Keratinocyte (primary cell): ENCODE results near the gene ECT2L. TPM values are rescaled to one million over a fixed set of nuclear protein-coding genes. Genes with fewer than 3 reads are reported as not detected.

ENCODE experiments used
- DNase-seq: peaks from one replicate; pipeline ENCODE4 v3.0.0-alpha.2; 2011; ENCODE audit warnings: low read depth, missing footprints, low spot score
- FAIRE-seq: peaks from 2 replicates; lab custom pipeline; 2011; peaks lifted over from hg19 to GRCh38; lab: Jason Lieb, UNC
- H2AFZ ChIP-seq: 2 replicates; pipeline ENCODE4 v1.6.0; 2012; ENCODE audit warnings: low read length, control low read depth, inconsistent platforms; ENCODE audit not compliant: control insufficient read depth
- H3K27ac ChIP-seq: 2 replicates; pipeline ENCODE4 v1.5.1; 2011; ENCODE audit warnings: low read length; ENCODE audit not compliant: control insufficient read depth, insufficient read depth
- H3K27me3 ChIP-seq: 3 replicates; pipeline ENCODE4 v1.6.0; 2011; ENCODE audit warnings: low read length; ENCODE audit not compliant: control insufficient read depth, insufficient read depth; ENCODE audit errors: extremely low read depth
- H3K36me3 ChIP-seq, 2 experiments: 2 replicates in 1 of 2; 3 replicates in 1 of 2; pipeline ENCODE4 v1.5.1; 2011; ENCODE audit warnings: low read length in 2 of 2, mild to moderate bottlenecking in 1 of 2; ENCODE audit not compliant: control insufficient read depth in 2 of 2, insufficient read depth in 2 of 2; ENCODE audit errors: extremely low read depth in 1 of 2
- H3K4me1 ChIP-seq: 3 replicates; pipeline ENCODE4 v1.5.1; 2011; ENCODE audit warnings: low read length; ENCODE audit not compliant: control insufficient read depth, insufficient read depth; ENCODE audit errors: extremely low read depth
- H3K4me2 ChIP-seq: 3 replicates; pipeline ENCODE4 v1.6.0; 2011; ENCODE audit warnings: low read depth, low read length; ENCODE audit not compliant: control insufficient read depth, insufficient read depth; ENCODE audit errors: extremely low read depth
- H3K4me3 ChIP-seq, 3 experiments: fragments of 200-600 bp in 1 of 3; sonication (generic) in 1 of 3; 2 replicates in 2 of 3; 3 replicates in 1 of 3; pipeline ENCODE4 v1.5.1; 2011 to 2016; ENCODE audit warnings: low read length in 3 of 3, mild to moderate bottlenecking in 3 of 3, control low read depth in 2 of 3, inconsistent platforms in 1 of 3, low read depth in 1 of 3, mixed read lengths in 1 of 3, mixed run types in 1 of 3, moderate library complexity in 1 of 3; ENCODE audit not compliant: control insufficient read depth in 2 of 3, insufficient read depth in 2 of 3; ENCODE audit errors: extremely low read depth in 1 of 3
- H3K79me2 ChIP-seq: 2 replicates; pipeline ENCODE4 v1.6.0; 2012; ENCODE audit warnings: low read length; ENCODE audit not compliant: control insufficient read depth, insufficient read depth
- H3K9ac ChIP-seq: 3 replicates; pipeline ENCODE4 v1.6.0; 2011; ENCODE audit warnings: low read length; ENCODE audit not compliant: control insufficient read depth, insufficient read depth; ENCODE audit errors: extremely low read depth
- H3K9me1 ChIP-seq: 3 replicates; pipeline ENCODE4 v1.6.0; 2011; ENCODE audit warnings: low read length; ENCODE audit not compliant: control insufficient read depth, insufficient read depth; ENCODE audit errors: extremely low read depth
- H3K9me3 ChIP-seq: 2 replicates; pipeline ENCODE4 v1.5.1; 2012; ENCODE audit warnings: low read depth, low read length; ENCODE audit not compliant: control insufficient read depth
- H4K20me1 ChIP-seq: 3 replicates; pipeline ENCODE4 v1.6.0; 2011; ENCODE audit warnings: low read length; ENCODE audit not compliant: control insufficient read depth, insufficient read depth; ENCODE audit errors: extremely low read depth
- EZH2 ChIP-seq: IDR thresholded peaks from one replicate; pipeline ENCODE4 v1.6.1; 2012; ENCODE audit warnings: inconsistent platforms, mild to moderate bottlenecking, low read length, moderate library complexity
- dilution Hi-C: fragments of 300-500 bp; cut with MboI; formaldehyde crosslinking; loops from one replicate; pipeline ENCODE4 v1.7.0; 2020; ENCODE audit warnings: low sequenced_read_pairs; ENCODE audit not compliant: extremely low pct_ligation_motif_present
- polyA plus RNA-seq, 5 experiments: library from polyadenylated mRNA; depleted of rRNA in 3 of 5; stranded (reverse) in 3 of 5; stranded (forward) in 1 of 5; unstranded in 1 of 5; fragments of >200 nt; gene quantifications; 1 replicate in 1 of 5; 2 replicates in 3 of 5; 3 replicates in 1 of 5; pipeline versions ENCODE4 v1.2.1 to v1.2.3, GENCODE V29; 2011 to 2012; ENCODE audit warnings: missing spikeins in 2 of 5, low read depth in 1 of 5, low replicate concordance in 1 of 5
- TF ChIP-seq, protein P1 (sequence below), 3 experiments: IDR thresholded peaks in 1 of 3; conservative IDR thresholded peaks in 1 of 3; optimal IDR thresholded peaks in 1 of 3; 2 replicates in 2 of 3; 3 replicates in 1 of 3; pipeline versions ENCODE3 to v1.5.1; 2011; ENCODE audit warnings: low read length in 3 of 3, mild to moderate bottlenecking in 3 of 3, moderate library complexity in 2 of 3, control low read depth in 1 of 3, inconsistent platforms in 1 of 3; ENCODE audit not compliant: insufficient read depth in 2 of 3; ENCODE audit errors: extremely low read depth in 1 of 3

The ECT2L gene
- polyA plus RNA-seq, 1 donor (not counting 4 experiments of a cell fraction or from before 2014, with no cell fraction given): 0.01 TPM

DNA sequence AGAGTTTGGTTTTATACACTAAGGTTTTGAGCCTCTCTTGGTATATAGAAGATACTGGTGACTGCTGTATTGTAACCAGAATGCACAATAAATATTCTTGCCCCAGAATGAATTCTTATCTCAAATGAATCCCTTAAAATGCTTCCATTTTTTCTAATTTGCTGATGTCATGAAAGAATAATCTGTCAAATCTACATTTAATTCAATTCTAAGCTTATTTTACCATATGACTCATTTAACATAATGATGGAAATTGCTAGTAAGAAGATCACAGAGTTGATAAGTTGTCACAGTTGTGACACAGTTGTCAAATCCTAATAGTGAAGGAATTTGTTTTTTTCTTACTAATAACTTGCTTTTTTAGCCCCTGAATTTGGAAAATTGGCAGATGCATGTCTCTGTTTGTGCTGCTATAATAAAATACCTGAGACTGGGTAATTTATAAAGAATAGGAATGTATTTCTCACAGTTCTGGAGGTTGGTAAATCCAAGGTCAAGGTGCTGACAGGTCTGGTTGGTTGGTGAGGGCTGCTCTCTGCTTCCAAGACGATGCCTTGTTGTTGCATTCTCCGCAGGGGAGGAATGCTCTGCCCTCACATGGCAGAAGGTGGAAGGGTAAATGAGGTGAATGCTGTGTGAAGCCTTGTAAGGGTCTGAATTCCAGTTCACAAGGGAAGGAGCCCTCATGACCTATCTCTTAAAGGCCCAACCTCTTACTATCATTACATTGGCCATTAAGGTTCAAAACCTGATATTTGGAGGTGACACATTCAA is 4.7 kb downstream of the ECT2L start:
- H3K36me3 ChIP-seq: no peaks in the 10 kb centered on the region
- H3K9ac ChIP-seq: no peak overlapping the region
- H3K4me3 ChIP-seq: no peak overlapping the region
- TF ChIP-seq, protein P1, sequence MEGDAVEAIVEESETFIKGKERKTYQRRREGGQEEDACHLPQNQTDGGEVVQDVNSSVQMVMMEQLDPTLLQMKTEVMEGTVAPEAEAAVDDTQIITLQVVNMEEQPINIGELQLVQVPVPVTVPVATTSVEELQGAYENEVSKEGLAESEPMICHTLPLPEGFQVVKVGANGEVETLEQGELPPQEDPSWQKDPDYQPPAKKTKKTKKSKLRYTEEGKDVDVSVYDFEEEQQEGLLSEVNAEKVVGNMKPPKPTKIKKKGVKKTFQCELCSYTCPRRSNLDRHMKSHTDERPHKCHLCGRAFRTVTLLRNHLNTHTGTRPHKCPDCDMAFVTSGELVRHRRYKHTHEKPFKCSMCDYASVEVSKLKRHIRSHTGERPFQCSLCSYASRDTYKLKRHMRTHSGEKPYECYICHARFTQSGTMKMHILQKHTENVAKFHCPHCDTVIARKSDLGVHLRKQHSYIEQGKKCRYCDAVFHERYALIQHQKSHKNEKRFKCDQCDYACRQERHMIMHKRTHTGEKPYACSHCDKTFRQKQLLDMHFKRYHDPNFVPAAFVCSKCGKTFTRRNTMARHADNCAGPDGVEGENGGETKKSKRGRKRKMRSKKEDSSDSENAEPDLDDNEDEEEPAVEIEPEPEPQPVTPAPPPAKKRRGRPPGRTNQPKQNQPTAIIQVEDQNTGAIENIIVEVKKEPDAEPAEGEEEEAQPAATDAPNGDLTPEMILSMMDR (optimal IDR thresholded peaks at IDR 0.05 in 1 of 3, IDR thresholded peaks at IDR 0.05 in 1 of 3, conservative IDR thresholded peaks at IDR 0.05 in 1 of 3; ENCODE audit: extremely low read depth in 1 of 3, insufficient read depth in 2 of 3, low read length in 3 of 3): peak in 1 of 3 experiments; percentile 39
- no peak for TF ChIP-seq EZH2
- no peak for DNase-seq
- H3K27me3 ChIP-seq: no peaks in the 10 kb centered on the region
- no peaks in the 10 kb centered on the region for H4K20me1 ChIP-seq
- H3K27ac ChIP-seq: no peak overlapping the region
- H3K4me2 ChIP-seq: no peak overlapping the region
- H3K79me2 ChIP-seq: no peaks in the 10 kb centered on the region
- no peaks in the 10 kb centered on the region for H3K9me3 ChIP-seq
- no peak for FAIRE-seq
- dilution Hi-C loops: no loop called here
- H3K4me1 ChIP-seq: peaks cover 4% of the 10 kb centered on the region
- no peaks in the 10 kb centered on the region for H3K9me1 ChIP-seq
- no peak overlapping the region for H2AFZ ChIP-seq

DNA sequence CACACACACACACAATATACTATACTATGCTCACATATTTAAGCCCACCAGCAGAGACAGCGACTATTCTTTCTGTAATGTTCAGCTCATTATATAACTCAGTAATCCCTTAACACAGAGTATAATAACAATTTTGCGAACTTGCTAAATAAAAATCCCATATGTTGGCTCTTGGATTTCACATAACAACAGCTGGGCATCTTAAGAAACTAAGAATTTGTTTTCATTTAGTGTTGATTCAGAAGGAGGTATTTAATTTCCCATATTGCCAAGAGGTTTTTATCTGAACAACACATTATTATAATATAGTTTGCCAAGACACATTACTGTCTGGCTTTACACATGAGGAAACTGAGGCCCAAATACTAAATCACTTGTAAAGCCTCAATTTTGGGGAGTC is 7.4 kb downstream of the ECT2L start:
- TF ChIP-seq, protein P1 (optimal IDR thresholded peaks at IDR 0.05 in 1 of 3, IDR thresholded peaks at IDR 0.05 in 1 of 3, conservative IDR thresholded peaks at IDR 0.05 in 1 of 3; ENCODE audit: extremely low read depth in 1 of 3, insufficient read depth in 2 of 3, low read length in 3 of 3): no peak
- no peak for TF ChIP-seq EZH2
- no peak overlapping the region for H3K4me2 ChIP-seq

More for the DNA sequence above, 7.4 kb downstream of the ECT2L start:
- FAIRE-seq (no peak), DNase-seq (no peak)
- Histone ChIP-seq H3K4me1 (no peaks in the 10 kb centered on the region), H4K20me1 (no peaks in the 10 kb centered on the region), H3K27me3 (no peaks in the 10 kb centered on the region), H3K4me3 (no peak overlapping the region), H3K79me2 (no peaks in the 10 kb centered on the region), H3K36me3 (no peaks in the 10 kb centered on the region), H3K9me3 (no peaks in the 10 kb centered on the region), H2AFZ (no peak overlapping the region), H3K9me1 (no peaks in the 10 kb centered on the region), H3K27ac (no peak overlapping the region), H3K9ac (no peak overlapping the region)
- dilution Hi-C loops: no loop called here
